Ovary (tissue), 9 donors: ENCODE measurements around the gene CEP57L1. TPM values are rescaled to one million over a fixed set of nuclear protein-coding genes. Genes with fewer than 3 reads are reported as not detected.

Source experiments
- DNase-seq, 5 donors: peaks; one replicate each; pipeline ENCODE4 v3.0.0-alpha.2; 2019 to 2020
- H3K27ac ChIP-seq, 2 donors: fragments of 200-600 bp; one replicate each; pipeline versions ENCODE4 v1.5.1 to v1.8.0; 2019 to 2022
- H3K27me3 ChIP-seq: fragments of 200-600 bp; one replicate; pipeline ENCODE4 v1.8.0; 2022
- H3K36me3 ChIP-seq: fragments of 200-600 bp; sonication (generic); one replicate; pipeline ENCODE4 v1.5.1; 2019
- H3K4me1 ChIP-seq: one replicate; pipeline ENCODE4 v1.8.1; 2013; ENCODE audit warnings: mild to moderate bottlenecking, moderate library complexity; ENCODE audit not compliant: insufficient read depth
- H3K4me3 ChIP-seq: fragments of 200-600 bp; sonication (generic); one replicate; pipeline ENCODE4 v1.5.1; 2017
- H3K9me3 ChIP-seq, 2 donors: fragments of 200-600 bp in 1 of 2; sonication (generic) in 1 of 2; one replicate each; pipeline versions ENCODE4 v1.5.1 to v1.8.1; 2013 to 2019; ENCODE audit warnings: mild to moderate bottlenecking in 1 of 2, moderate library complexity in 1 of 2
- CTCF ChIP-seq, 3 donors: fragments of 450-650 bp in 2 of 3; fragments of 200-600 bp in 1 of 3; IDR thresholded peaks; one replicate each; pipeline versions ENCODE4 v1.5.1 to v1.8.0; 2016 to 2022; ENCODE audit warnings: antibody characterized with exemption in 3 of 3, mild to moderate bottlenecking in 1 of 3
- EP300 ChIP-seq: sonication (generic); formaldehyde crosslinking; IDR thresholded peaks from one replicate; pipeline ENCODE4 v1.6.1; 2017; ENCODE audit warnings: antibody characterized with exemption
- POLR2A ChIP-seq: fragments of 450-650 bp; IDR thresholded peaks from one replicate; pipeline ENCODE4 v1.6.1; 2017; ENCODE audit warnings: antibody characterized with exemption, mild to moderate bottlenecking, moderate library complexity
- WGBS, 3 donors: extraction: QIAGEN DNeasy Blood & Tissue Kit in 1 of 3; methylation state at CpG; one replicate each; pipeline versions ENCODE4 v1.1.5 to v1.1.7; 2013 to 2017; 5-methylcytosine and 5-hydroxymethylcytosine counted together
- intact Hi-C, 4 donors: fragments of 100-400 bp; cut with DNase I; formaldehyde crosslinking; loops; one replicate each; pipeline versions ENCODE4 v1.11.0 to v1.15.1; 2022 to 2023
- polyA plus RNA-seq, 2 donors: library from polyadenylated mRNA; stranded (reverse); fragments of 200-250 nt in 1 of 2; fragments of 350-450 nt in 1 of 2; fragmentation: Illumina TruSeq in 1 of 2; extraction: RNeasy Lipid Tissue Mini Kit (QIAGEN cat#74804) in 1 of 2; gene quantifications; one replicate each; pipeline ENCODE4 v1.2.3, GENCODE V29; 2013 to 2014
- total RNA-seq, 7 donors: library from RNA; depleted of rRNA in 2 of 7; stranded (reverse); fragments of >200 nt in 2 of 7; fragmentation: NEBNext Ultra II Directional in 3 of 7; extraction: Animal tissue kit (Norgen Biotek cat#: 25700) in 3 of 7; gene quantifications; one replicate each; pipeline versions ENCODE4 v1.1.0 to v1.2.4, GENCODE V29; 2016 to 2023
- donor health status: DM: no; HTN: no; CAD: no; lungs with moderate emphysema.
- donor health status: DM: no; HTN: no; CAD: no.
- donor health status: Bipolar disorder and iron deficiency.
- donor health status: DM: yes; HTN: yes; CAD: no.
- donor health status: DM: no; HTN: no; CAD: no.
- donor health status: DM: yes; HTN: yes; CAD: no.

CEP57L1 gene
- total and polyA plus RNA-seq, 9 donors, result 4.9 to 12.6 (median 9.2) TPM

DNA sequence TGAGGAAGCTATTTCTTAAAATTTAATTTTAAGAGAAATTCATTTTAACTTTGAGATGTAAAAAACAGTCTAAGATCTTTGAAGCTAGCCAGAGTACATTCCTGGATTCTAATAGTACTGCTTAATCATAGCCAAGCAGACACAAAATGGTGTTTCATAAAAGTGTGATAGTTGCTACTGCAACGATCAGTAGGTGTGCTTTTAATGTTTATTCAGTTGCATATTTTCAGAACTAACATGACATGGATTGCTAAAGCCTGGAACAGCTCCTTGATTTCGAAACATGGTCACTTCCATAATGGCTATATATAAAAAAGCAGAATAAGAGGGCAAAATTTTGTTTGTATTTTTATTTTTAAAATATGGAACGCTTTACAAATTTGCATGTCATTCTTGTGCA, 36.2 kb upstream of the CEP57L1 start:
- Histone ChIP-seq H3K4me1 (peaks cover 2% of the 10 kb centered on the region), H3K27me3 (no peaks in the 10 kb centered on the region), H3K36me3 (no peaks in the 10 kb centered on the region), H3K27ac (no peak overlapping the region), H3K9me3 (no peaks in the 10 kb centered on the region), H3K4me3 (no peak overlapping the region)
- 52 to 57% (median 55%) methylated on average over 3 of the region's 3 CpGs for WGBS, 3 donors
- intact Hi-C loops, result loop anchor here in 1 of 4 donors (10.0 kb wide), 1 partner anchor 54 kb away; no protein-coding TSS in a partner anchor
- no peak for TF ChIP-seq EP300
- TF ChIP-seq CTCF (IDR thresholded peaks at IDR 0.05), result no peak
- TF ChIP-seq POLR2A, result no peak
- DNase-seq, result no peak

DNA sequence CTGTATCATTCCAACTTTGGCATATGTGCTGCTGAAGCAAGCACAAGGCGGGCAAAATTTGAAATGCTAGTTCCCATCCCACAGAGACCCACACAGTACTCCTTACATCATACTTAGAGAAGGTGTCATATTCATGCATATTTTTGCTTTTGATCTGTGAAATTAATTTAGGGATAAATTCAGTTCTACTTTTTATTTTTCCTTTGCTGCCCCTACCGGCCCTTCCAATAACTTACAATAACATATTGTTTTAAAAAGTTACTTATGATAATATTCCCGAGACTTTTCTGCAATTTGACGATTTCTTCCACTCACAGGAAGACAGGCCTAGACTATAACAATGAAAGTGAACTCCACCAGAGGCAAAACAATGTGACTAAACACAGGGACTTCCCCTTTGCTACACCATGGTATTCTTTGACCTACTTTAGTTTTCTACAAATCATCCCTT, 35.7 kb upstream of the CEP57L1 start:
- Histone ChIP-seq H3K4me1 (peaks cover 2% of the 10 kb centered on the region), H3K27ac (no peak overlapping the region), H3K27me3 (no peaks in the 10 kb centered on the region), H3K36me3 (no peaks in the 10 kb centered on the region), H3K9me3 (no peaks in the 10 kb centered on the region), H3K4me3 (no peak overlapping the region)
- 27 to 49% (median 37%) methylated on average over 4 of the region's 4 CpGs for WGBS, 3 donors
- DNase-seq, result no peak
- intact Hi-C loops, result loop anchor here in 3 of 4 donors (10.0 kb wide), 3 partner anchors 45 to 515 kb away; no protein-coding TSS in a partner anchor
- TF ChIP-seq CTCF (IDR thresholded peaks at IDR 0.05), result no peak
- TF ChIP-seq EP300, result no peak
- no peak for TF ChIP-seq POLR2A

- WGBS, 3 donors, result 59 to 84% (median 82%) methylated on average over 2 of the region's 2 CpGs
- no peak overlapping the region for H3K4me3 ChIP-seq
- peaks cover 2% of the 10 kb centered on the region for H3K4me1 ChIP-seq
- no peak for TF ChIP-seq EP300
- no peak for TF ChIP-seq CTCF (IDR thresholded peaks at IDR 0.05)
- no peak for TF ChIP-seq POLR2A
- no peaks in the 10 kb centered on the region for H3K27me3 ChIP-seq
- no peak for DNase-seq
- H3K36me3 ChIP-seq, result no peaks in the 10 kb centered on the region
- H3K9me3 ChIP-seq, result no peaks in the 10 kb centered on the region
- intact Hi-C loops, result loop anchor here in 2 of 4 donors (10.0 kb wide), 2 partner anchors 46 to 516 kb away; no protein-coding TSS in a partner anchor
- no peak overlapping the region for H3K27ac ChIP-seq
Measured at GRCh38 chr6:109060571-109060970, 34.7 kb upstream of the CEP57L1 start.

GRCh38 chr6:109062216-109062615, 33.1 kb upstream of the CEP57L1 start:
- intact Hi-C loops, result loop anchor here in 2 of 4 donors (10.0 kb wide), 2 partner anchors 47 to 517 kb away; no protein-coding TSS in a partner anchor
- TF ChIP-seq CTCF (IDR thresholded peaks at IDR 0.05), result no peak
- TF ChIP-seq POLR2A, result no peak
- TF ChIP-seq EP300, result no peak
- no peaks in the 10 kb centered on the region for H3K9me3 ChIP-seq
- H3K27me3 ChIP-seq, result no peaks in the 10 kb centered on the region
- no peaks in the 10 kb centered on the region for H3K36me3 ChIP-seq
- no peak overlapping the region for H3K27ac ChIP-seq
- no peak for DNase-seq
- 90 to 96% (median 90%) methylated on average over 5 of the region's 5 CpGs for WGBS, 3 donors
- peaks cover 2% of the 10 kb centered on the region for H3K4me1 ChIP-seq
- H3K4me3 ChIP-seq, result no peak overlapping the region
